HEK293 (cell line): ENCODE data around the gene SYNGR4.

Source experiments
- INSM2 ChIP-seq: fragments of 450-650 bp; formaldehyde crosslinking; IDR thresholded peaks from 2 replicates; pipeline ENCODE4 v1.5.1; 2016; ENCODE audit warnings: missing biosample characterization, missing genetic modification characterization
- KLF1 ChIP-seq: fragments of 450-650 bp; formaldehyde crosslinking; IDR thresholded peaks from 2 replicates; pipeline ENCODE4 v1.5.1; 2016; ENCODE audit warnings: missing biosample characterization, missing genetic modification characterization
- PRDM10 ChIP-seq: fragments of 450-650 bp; formaldehyde crosslinking; IDR thresholded peaks from 2 replicates; pipeline ENCODE4 v1.5.1; 2016; ENCODE audit warnings: missing biosample characterization, missing genetic modification characterization
- REST ChIP-seq: fragments of 450-650 bp; formaldehyde crosslinking; IDR thresholded peaks from 2 replicates; pipeline ENCODE4 v1.5.1; 2016; ENCODE audit warnings: missing biosample characterization, missing genetic modification characterization
- ZNF2 ChIP-seq: fragments of 450-650 bp; formaldehyde crosslinking; IDR thresholded peaks from 2 replicates; pipeline ENCODE4 v1.5.1; 2016; ENCODE audit warnings: missing biosample characterization, missing genetic modification characterization
- ZNF211 ChIP-seq: fragments of 450-650 bp; formaldehyde crosslinking; IDR thresholded peaks from 2 replicates; pipeline ENCODE4 v1.5.1; 2016; ENCODE audit warnings: low read depth, missing biosample characterization, missing genetic modification characterization
- ZNF274 ChIP-seq, 2 experiments: fragments of 200-500 bp in 1 of 2; fragments of 450-650 bp in 1 of 2; sonication (Bioruptor generic) in 1 of 2; formaldehyde crosslinking in 1 of 2; IDR thresholded peaks; 2 replicates each; pipeline versions ENCODE4 v1.5.1 to v1.6.1; 2014 to 2016; ENCODE audit warnings: borderline replicate concordance in 1 of 2, inconsistent platforms in 1 of 2, low read length in 1 of 2, missing biosample characterization in 1 of 2, missing genetic modification characterization in 1 of 2
- ZNF335 ChIP-seq: fragments of 450-650 bp; formaldehyde crosslinking; conservative IDR thresholded peaks from 2 replicates; pipeline ENCODE4 v1.5.1; 2016; ENCODE audit warnings: missing biosample characterization, missing genetic modification characterization
- ZNF354C ChIP-seq: fragments of 450-650 bp; formaldehyde crosslinking; IDR thresholded peaks from 2 replicates; pipeline ENCODE4 v1.5.1; 2016; ENCODE audit warnings: missing biosample characterization, missing genetic modification characterization, low read depth, borderline replicate concordance
- ZNF366 ChIP-seq: fragments of 450-650 bp; formaldehyde crosslinking; conservative IDR thresholded peaks from 2 replicates; pipeline ENCODE4 v1.5.1; 2016; ENCODE audit warnings: missing biosample characterization, missing genetic modification characterization
- ZNF391 ChIP-seq: fragments of 450-650 bp; formaldehyde crosslinking; IDR thresholded peaks from 2 replicates; pipeline ENCODE4 v1.5.1; 2016; ENCODE audit warnings: low read depth, missing biosample characterization, missing genetic modification characterization, borderline replicate concordance
- ZNF501 ChIP-seq: fragments of 450-650 bp; formaldehyde crosslinking; IDR thresholded peaks from 2 replicates; pipeline ENCODE4 v1.5.1; 2016; ENCODE audit warnings: missing biosample characterization, missing genetic modification characterization
- ZNF530 ChIP-seq: fragments of 450-650 bp; formaldehyde crosslinking; IDR thresholded peaks from 2 replicates; pipeline ENCODE4 v1.5.1; 2016; ENCODE audit warnings: low read depth, missing biosample characterization, missing genetic modification characterization
- ZNF561 ChIP-seq: fragments of 450-650 bp; IDR thresholded peaks from 2 replicates; pipeline ENCODE4 v1.5.1; 2018; ENCODE audit warnings: missing biosample characterization, missing genetic modification characterization, borderline replicate concordance
- ZNF585B ChIP-seq: fragments of 450-650 bp; formaldehyde crosslinking; IDR thresholded peaks from 2 replicates; pipeline ENCODE4 v1.5.1; 2016; ENCODE audit warnings: missing biosample characterization, missing genetic modification characterization
- ZNF654 ChIP-seq: fragments of 450-650 bp; formaldehyde crosslinking; IDR thresholded peaks from 2 replicates; pipeline ENCODE4 v1.5.1; 2016; ENCODE audit warnings: low read depth, missing biosample characterization, missing genetic modification characterization
- ZNF704 ChIP-seq: fragments of 450-650 bp; formaldehyde crosslinking; IDR thresholded peaks from 2 replicates; pipeline ENCODE4 v1.5.1; 2016; ENCODE audit warnings: missing biosample characterization, missing genetic modification characterization
- TF ChIP-seq, protein P1 (sequence below): fragments of 450-650 bp; IDR thresholded peaks from 2 replicates; pipeline ENCODE4 v1.5.1; 2018; ENCODE audit warnings: missing biosample characterization, missing genetic modification characterization
- TF ChIP-seq, protein P2 (sequence below): fragments of 450-650 bp; formaldehyde crosslinking; IDR thresholded peaks from 2 replicates; pipeline ENCODE4 v1.5.1; 2017; ENCODE audit warnings: missing biosample characterization, mild to moderate bottlenecking, missing genetic modification characterization, moderate library complexity
- TF ChIP-seq, protein P3 (sequence below): IDR thresholded peaks from 2 replicates; pipeline ENCODE4 v1.6.1; 2011; ENCODE audit warnings: mild to moderate bottlenecking, low read depth, low read length, borderline replicate concordance
- TF ChIP-seq, protein P4 (sequence below): fragments of 450-650 bp; formaldehyde crosslinking; IDR thresholded peaks from 2 replicates; pipeline ENCODE4 v1.5.1; 2016; ENCODE audit warnings: missing biosample characterization, missing genetic modification characterization

SYNGR4 gene

DNA sequence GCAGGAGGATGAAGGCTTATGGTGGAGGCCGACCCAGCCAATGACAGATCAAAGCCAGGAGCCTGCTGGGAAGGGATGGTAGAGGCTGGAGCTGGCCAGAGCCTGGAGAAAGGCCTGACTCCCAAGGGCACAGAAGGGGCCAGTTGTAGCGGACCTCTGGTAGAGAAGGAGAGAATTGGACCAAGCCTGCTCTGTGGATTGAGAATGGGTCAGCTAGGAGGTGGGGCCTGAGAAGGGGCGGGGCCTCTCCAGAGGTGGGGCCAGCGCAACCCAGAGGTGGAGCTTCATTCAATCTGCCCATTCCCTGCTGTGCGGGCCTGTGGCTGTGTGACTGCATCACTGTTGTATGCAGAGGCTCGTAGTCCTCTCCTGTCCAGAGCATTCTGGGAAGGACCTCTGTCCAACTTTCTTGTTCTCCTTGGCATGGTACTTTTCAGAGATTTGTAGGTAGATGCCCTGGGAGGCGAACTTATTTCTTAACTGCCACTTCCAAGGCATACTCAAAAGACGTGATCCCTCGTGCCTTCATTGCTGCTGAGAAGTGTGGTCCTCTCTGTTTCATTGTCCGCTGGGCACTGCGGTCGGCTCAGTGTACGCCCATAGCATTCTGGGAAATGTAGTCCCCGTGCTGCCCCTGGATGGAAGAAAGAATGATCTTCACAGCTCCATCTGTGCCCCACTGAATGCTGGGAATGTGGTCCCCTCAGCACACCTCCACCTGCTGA, 36.0 kb downstream of the SYNGR4 start (continued):
- TF ChIP-seq, protein P1, sequence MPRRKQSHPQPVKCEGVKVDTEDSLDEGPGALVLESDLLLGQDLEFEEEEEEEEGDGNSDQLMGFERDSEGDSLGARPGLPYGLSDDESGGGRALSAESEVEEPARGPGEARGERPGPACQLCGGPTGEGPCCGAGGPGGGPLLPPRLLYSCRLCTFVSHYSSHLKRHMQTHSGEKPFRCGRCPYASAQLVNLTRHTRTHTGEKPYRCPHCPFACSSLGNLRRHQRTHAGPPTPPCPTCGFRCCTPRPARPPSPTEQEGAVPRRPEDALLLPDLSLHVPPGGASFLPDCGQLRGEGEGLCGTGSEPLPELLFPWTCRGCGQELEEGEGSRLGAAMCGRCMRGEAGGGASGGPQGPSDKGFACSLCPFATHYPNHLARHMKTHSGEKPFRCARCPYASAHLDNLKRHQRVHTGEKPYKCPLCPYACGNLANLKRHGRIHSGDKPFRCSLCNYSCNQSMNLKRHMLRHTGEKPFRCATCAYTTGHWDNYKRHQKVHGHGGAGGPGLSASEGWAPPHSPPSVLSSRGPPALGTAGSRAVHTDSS (tag by site-specific recombination), result no peak
- TF ChIP-seq ZNF211 (no peak), PRDM10 (peak; percentile 83), REST (tag by site-specific recombination) (peak; percentile 95), ZNF366 (tag by site-specific recombination) (peak; percentile 55), ZNF2 (tag by site-specific recombination) (no peak; the same call in 1 of the 2 replicates), KLF1 (peak; percentile 13; the same call in 1 of the 2 replicates), ZNF354C (tag by site-specific recombination) (no peak), ZNF704 (tag by site-specific recombination) (no peak), ZNF501 (tag by site-specific recombination) (no peak; the same call in none of the 2 replicates), ZNF391 (no peak), ZNF530 (no peak), ZNF654 (tag by site-specific recombination) (no peak), INSM2 (tag by site-specific recombination) (no peak), ZNF561 (tag by site-specific recombination) (peak; percentile 76; the same call in 1 of the 2 replicates), ZNF335 (peak; percentile 100), ZNF585B (tag by site-specific recombination) (no peak), ZNF274 (IDR thresholded peaks at IDR 0.05; ENCODE audit: low read length) (no peak), ZNF274 (tag by site-specific recombination; IDR thresholded peaks at IDR 0.05; ENCODE audit: borderline replicate concordance) (no peak)
- TF ChIP-seq, protein P2, sequence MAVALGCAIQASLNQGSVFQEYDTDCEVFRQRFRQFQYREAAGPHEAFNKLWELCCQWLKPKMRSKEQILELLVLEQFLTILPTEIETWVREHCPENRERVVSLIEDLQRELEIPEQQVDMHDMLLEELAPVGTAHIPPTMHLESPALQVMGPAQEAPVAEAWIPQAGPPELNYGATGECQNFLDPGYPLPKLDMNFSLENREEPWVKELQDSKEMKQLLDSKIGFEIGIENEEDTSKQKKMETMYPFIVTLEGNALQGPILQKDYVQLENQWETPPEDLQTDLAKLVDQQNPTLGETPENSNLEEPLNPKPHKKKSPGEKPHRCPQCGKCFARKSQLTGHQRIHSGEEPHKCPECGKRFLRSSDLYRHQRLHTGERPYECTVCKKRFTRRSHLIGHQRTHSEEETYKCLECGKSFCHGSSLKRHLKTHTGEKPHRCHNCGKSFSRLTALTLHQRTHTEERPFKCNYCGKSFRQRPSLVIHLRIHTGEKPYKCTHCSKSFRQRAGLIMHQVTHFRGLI (tag by site-specific recombination), result 0 out of 2 replicates have a peak, but pooled peaks have one; percentile 24
- TF ChIP-seq, protein P3, sequence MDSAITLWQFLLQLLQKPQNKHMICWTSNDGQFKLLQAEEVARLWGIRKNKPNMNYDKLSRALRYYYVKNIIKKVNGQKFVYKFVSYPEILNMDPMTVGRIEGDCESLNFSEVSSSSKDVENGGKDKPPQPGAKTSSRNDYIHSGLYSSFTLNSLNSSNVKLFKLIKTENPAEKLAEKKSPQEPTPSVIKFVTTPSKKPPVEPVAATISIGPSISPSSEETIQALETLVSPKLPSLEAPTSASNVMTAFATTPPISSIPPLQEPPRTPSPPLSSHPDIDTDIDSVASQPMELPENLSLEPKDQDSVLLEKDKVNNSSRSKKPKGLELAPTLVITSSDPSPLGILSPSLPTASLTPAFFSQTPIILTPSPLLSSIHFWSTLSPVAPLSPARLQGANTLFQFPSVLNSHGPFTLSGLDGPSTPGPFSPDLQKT, result no peak
- TF ChIP-seq, protein P4, sequence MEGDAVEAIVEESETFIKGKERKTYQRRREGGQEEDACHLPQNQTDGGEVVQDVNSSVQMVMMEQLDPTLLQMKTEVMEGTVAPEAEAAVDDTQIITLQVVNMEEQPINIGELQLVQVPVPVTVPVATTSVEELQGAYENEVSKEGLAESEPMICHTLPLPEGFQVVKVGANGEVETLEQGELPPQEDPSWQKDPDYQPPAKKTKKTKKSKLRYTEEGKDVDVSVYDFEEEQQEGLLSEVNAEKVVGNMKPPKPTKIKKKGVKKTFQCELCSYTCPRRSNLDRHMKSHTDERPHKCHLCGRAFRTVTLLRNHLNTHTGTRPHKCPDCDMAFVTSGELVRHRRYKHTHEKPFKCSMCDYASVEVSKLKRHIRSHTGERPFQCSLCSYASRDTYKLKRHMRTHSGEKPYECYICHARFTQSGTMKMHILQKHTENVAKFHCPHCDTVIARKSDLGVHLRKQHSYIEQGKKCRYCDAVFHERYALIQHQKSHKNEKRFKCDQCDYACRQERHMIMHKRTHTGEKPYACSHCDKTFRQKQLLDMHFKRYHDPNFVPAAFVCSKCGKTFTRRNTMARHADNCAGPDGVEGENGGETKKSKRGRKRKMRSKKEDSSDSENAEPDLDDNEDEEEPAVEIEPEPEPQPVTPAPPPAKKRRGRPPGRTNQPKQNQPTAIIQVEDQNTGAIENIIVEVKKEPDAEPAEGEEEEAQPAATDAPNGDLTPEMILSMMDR (tag by site-specific recombination), result no peak
